Testis (tissue), 3 donors: ENCODE measurements around the gene REXO4. TPM values are rescaled to one million over a fixed set of nuclear protein-coding genes. Genes with fewer than 3 reads are reported as not detected.
"Not testable (repeated sequence)": the region's sequence is repeated elsewhere in the genome, so short reads cannot be mapped to it uniquely, and the experiment has no call there.

Experiments used
- DNase-seq: peaks from one replicate; pipeline ENCODE4 v3.0.0-alpha.2; 2019
- H3K27ac ChIP-seq, 2 donors: fragments of 200-600 bp; sonication (generic); one replicate each; pipeline ENCODE4 v1.5.1; 2019
- H3K27me3 ChIP-seq: fragments of 200-600 bp; sonication (generic); one replicate; pipeline ENCODE4 v1.5.1; 2019
- H3K36me3 ChIP-seq: fragments of 200-600 bp; sonication (generic); one replicate; pipeline ENCODE4 v1.5.1; 2017; ENCODE audit warnings: low read depth; ENCODE audit errors: missing control alignments
- H3K4me1 ChIP-seq: fragments of 200-600 bp; sonication (generic); one replicate; pipeline ENCODE4 v1.5.1; 2019
- H3K4me3 ChIP-seq, 2 donors: fragments of 200-600 bp; sonication (generic); one replicate each; pipeline ENCODE4 v1.5.1; 2017 to 2019
- H3K9me3 ChIP-seq: fragments of 200-600 bp; sonication (generic); one replicate; pipeline ENCODE4 v1.5.1; 2017
- CTCF ChIP-seq, 3 experiments: fragments of 450-650 bp in 2 of 3; fragments of 200-600 bp in 1 of 3; sonication (generic) in 1 of 3; IDR thresholded peaks; one replicate each; pipeline ENCODE4 v1.5.1; 2016 to 2019; ENCODE audit warnings: antibody characterized with exemption in 3 of 3, mild to moderate bottlenecking in 2 of 3, moderate library complexity in 1 of 3
- POLR2A ChIP-seq: fragments of 450-650 bp; IDR thresholded peaks from one replicate; pipeline ENCODE4 v1.6.1; 2017; ENCODE audit warnings: antibody characterized with exemption, mild to moderate bottlenecking, moderate library complexity
- WGBS, 2 donors: methylation state at CpG; one replicate each; pipeline ENCODE4 v1.1.5; 2018; 5-methylcytosine and 5-hydroxymethylcytosine counted together
- intact Hi-C: fragments of 100-400 bp; cut with DNase I; formaldehyde crosslinking; loops from one replicate; pipeline ENCODE4 v1.15.1; 2023; ENCODE audit warnings: low total_unique reads
- polyA plus RNA-seq: library from polyadenylated mRNA; stranded (reverse); fragments of 350-450 nt; fragmentation: Illumina TruSeq; extraction: RNeasy Lipid Tissue Mini Kit (QIAGEN cat#74804); gene quantifications from one replicate; pipeline ENCODE4 v1.2.3, GENCODE V29; 2014; ENCODE audit warnings: low read depth, low replicate concordance; ENCODE audit not compliant: insufficient read depth
- total RNA-seq, 2 donors: library from RNA; depleted of rRNA; stranded (reverse); fragments of >200 nt; gene quantifications; one replicate each; pipeline ENCODE4 v1.2.3, GENCODE V29; 2016

The REXO4 gene
- total and polyA plus RNA-seq, 3 donors from 2014 or later = 31.4 to 36.7 (median 31.5) TPM

DNA sequence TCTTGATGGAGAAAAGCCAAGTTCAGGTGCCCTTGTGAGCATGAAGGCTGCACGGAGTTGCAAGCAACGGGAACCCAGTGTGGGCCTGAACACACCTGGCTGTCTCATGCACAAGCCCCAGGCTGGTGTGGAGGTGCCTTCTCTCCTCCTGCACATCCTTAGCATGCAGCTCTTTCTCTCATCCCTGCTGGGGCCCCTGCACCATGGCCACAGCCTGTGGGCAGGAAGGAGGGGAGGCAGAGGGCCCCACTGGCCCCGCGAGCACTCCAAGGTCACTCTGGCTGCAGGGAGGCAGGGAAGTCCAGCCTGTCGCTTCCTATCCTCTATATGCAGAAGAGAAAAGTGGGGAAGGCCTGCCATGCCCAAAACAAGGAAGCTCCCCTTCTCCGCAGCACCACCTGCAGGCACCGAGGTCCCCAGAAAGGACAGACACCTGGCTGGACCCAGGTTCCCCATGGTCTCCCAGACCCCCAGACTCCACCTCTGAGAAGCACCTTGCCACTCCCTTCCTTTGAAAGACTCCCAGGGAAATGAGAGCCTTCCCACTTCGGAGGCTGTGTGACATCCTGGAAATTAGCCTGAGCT, 23.0 kb downstream of the REXO4 start:
- 19 to 37% methylated on average over 3 to 8 of the region's 8 CpGs for WGBS, 2 donors
- Histone ChIP-seq H3K36me3 (no peaks in the 10 kb centered on the region), H3K4me1 (no peaks in the 10 kb centered on the region), H3K9me3 (no peaks in the 10 kb centered on the region), H3K27ac (no peak overlapping the region), H3K27me3 (no peaks in the 10 kb centered on the region), H3K4me3 (no peak overlapping the region)
- TF ChIP-seq POLR2A (no peak), CTCF (IDR thresholded peaks at IDR 0.05) (no peak)
- DNase-seq = no peak
- intact Hi-C loops = no loop called here

DNA sequence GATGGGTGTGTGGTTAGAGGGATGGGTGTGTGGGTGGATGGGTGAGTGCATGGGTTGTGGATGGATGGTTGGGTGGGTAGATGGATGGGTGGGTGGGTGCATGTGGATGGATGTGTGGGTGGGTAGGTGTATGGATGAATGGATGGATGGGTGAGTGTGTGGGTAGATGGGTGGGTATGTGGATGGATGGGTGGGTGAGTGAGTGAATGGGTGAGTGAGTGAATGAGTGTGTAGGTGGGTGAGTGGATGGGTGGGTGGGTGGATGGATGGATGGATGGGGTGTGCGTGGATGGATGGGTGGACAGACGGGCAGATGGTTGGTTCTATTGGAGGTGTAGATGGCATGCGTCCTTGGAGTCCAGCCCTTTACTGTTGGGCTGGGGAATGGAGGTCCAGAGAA, 24.4 kb downstream of the REXO4 start:
- H3K27ac ChIP-seq = no peak overlapping the region
- no peaks in the 10 kb centered on the region for H3K9me3 ChIP-seq
- no peak overlapping the region for H3K4me3 ChIP-seq
- H3K4me1 ChIP-seq = no peaks in the 10 kb centered on the region
- no peaks in the 10 kb centered on the region for H3K36me3 ChIP-seq
- DNase-seq = no peak
- intact Hi-C loops = no loop called here
- no peak for TF ChIP-seq CTCF (IDR thresholded peaks at IDR 0.05)
- 93 to 96% methylated on average over 3 of the region's 3 CpGs for WGBS, 2 donors
- H3K27me3 ChIP-seq = no peaks in the 10 kb centered on the region

DNA sequence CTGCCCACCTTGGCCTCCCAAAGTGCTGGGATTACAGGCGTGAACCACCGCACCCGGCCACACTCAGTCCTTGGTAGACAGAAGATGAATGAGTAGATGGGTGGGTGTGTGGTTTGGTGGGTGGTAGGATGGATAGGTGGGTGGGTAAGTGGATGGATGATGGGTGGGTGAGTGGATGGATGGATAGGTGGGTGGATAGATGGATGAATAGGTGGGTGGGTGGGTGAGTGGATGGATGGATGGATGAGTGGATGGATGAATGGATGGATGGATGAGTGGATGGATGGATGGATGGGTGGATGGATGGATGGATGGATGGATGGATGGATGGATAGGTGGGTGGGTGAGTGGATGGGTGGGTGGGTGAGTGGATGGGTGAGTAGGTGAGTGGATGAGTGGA, 25.5 kb downstream of the REXO4 start:
- H3K27ac ChIP-seq, H3K4me1 ChIP-seq, H3K36me3 ChIP-seq, H3K4me3 ChIP-seq, H3K27me3 ChIP-seq, H3K9me3 ChIP-seq, DNase-seq, intact Hi-C loops: not testable (repeated sequence)
- 94 to 100% methylated on average over 3 of the region's 3 CpGs for WGBS, 2 donors

DNA sequence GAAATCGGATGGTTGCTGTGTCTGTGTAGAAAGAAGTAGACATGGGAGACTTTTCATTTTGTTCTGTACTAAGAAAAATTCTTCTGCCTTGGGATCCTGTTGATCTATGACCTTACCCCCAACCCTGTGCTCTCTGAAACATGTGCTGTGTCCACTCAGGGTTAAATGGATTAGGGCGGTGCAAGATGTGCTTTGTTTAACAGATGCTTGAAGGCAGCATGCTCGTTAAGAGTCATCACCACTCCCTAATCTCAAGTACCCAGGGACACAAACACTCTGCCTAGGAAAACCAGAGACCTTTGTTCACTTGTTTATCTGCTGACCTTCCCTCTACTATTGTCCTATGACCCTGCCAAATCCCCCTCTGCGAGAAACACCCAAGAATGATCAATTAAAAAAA, 26.4 kb downstream of the REXO4 start:
- DNase-seq, H3K27me3 ChIP-seq, H3K4me3 ChIP-seq, H3K27ac ChIP-seq, H3K36me3 ChIP-seq, H3K4me1 ChIP-seq, intact Hi-C loops, H3K9me3 ChIP-seq: not testable (repeated sequence)
- 58 to 70% methylated on average over 3 of the region's 4 CpGs for WGBS, 2 donors

DNA sequence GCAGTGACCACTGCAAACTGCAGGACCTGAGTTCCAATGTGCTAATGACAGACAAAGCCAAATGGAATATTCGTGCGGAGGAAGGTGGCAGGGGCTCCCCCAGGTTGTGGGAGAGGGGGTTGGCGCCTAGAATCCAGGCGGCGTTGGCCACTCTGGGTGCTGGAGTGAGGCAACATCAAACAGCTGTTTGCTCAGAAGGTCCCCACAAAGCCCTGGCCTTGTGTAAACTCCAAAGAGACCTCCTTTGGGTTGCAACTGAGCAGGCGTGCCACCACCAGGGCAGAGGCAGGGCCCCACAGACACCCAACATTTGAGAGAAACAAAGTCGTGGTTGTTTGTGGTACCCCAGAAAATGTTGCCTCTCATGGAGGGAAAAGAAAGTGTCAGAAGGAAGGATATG, 27.1 kb downstream of the REXO4 start:
- H3K4me1 ChIP-seq = no peaks in the 10 kb centered on the region
- intact Hi-C loops = no loop called here
- H3K4me3 ChIP-seq = no peak overlapping the region
- no peaks in the 10 kb centered on the region for H3K36me3 ChIP-seq
- H3K27me3 ChIP-seq = no peaks in the 10 kb centered on the region
- no peak for DNase-seq
- no peaks in the 10 kb centered on the region for H3K9me3 ChIP-seq
- H3K27ac ChIP-seq = no peak overlapping the region
- WGBS, 2 donors = 81 to 87% methylated on average over 7 of the region's 7 CpGs
- TF ChIP-seq CTCF (IDR thresholded peaks at IDR 0.05) (no peak), POLR2A (no peak)

DNA sequence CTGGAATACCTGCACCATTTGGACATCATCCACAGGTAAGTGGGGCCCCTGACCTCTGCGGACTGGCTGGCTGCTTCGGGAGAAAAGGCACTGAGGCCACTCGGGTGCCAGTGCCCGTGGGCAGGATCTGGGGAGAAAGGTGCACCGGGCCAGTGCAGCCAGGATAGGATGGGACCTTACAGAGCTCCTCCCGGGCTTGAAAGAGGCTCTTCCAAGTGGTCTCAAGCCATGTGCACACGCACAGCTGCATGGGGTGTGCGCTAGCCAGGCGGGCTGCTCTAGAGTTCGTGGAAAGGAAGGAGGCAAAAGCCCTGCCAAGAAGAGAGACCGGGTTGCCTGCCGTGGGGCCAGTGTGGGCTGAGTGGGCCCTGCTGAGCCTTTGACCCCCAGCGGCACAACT, 28.2 kb downstream of the REXO4 start:
- no peak for DNase-seq
- Histone ChIP-seq H3K27me3 (no peaks in the 10 kb centered on the region), H3K4me3 (no peak overlapping the region), H3K4me1 (no peaks in the 10 kb centered on the region), H3K27ac (no peak overlapping the region), H3K9me3 (no peaks in the 10 kb centered on the region), H3K36me3 (no peaks in the 10 kb centered on the region)
- 90 to 93% methylated on average over 8 to 13 of the region's 13 CpGs for WGBS, 2 donors
- intact Hi-C loops = no loop called here
- TF ChIP-seq POLR2A (no peak), CTCF (IDR thresholded peaks at IDR 0.05) (no peak)
